ENCODE data around the gene HSD17B8.

Gene HSD17B8

DNA sequence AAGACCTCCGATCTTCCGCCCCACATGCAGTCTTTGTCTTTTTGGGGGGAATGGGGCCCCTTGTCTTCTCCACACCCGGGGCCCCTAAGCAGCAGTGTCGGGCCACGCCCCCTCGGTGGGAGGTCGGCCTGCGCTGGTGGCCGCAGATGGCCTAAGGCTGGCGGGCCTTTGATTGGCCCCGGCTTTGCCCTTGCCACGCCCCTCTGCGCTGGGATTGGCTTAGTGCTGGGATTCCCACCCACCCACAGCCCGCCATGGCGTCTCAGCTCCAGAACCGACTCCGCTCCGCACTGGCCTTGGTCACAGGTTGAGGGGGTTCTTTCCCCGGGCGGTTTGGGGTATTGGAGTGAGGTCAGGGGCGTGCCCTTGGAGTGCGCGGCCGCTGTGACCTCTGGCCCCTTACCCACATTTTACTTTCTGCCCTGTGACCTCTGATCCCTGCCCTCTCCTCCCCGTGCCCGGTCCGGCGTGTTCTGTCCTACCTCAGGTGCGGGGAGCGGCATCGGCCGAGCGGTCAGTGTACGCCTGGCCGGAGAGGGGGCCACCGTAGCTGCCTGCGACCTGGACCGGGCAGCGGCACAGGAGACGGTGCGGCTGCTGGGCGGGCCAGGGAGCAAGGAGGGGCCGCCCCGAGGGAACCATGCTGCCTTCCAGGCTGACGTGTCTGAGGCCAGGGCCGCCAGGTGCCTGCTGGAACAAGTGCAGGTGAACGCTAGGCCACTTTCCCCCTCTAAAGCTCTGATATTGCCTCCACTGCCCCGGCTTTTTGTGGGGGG, at the start of gene HSD17B8:
Gene HSD17B8, plus strand, starts transcription at position 241 of the 776 bp plus-strand sequence. Its CDS starts 14 bp downstream, at position 255.
- peak; percentile 59 to 62 for ATAC-seq

DNA sequence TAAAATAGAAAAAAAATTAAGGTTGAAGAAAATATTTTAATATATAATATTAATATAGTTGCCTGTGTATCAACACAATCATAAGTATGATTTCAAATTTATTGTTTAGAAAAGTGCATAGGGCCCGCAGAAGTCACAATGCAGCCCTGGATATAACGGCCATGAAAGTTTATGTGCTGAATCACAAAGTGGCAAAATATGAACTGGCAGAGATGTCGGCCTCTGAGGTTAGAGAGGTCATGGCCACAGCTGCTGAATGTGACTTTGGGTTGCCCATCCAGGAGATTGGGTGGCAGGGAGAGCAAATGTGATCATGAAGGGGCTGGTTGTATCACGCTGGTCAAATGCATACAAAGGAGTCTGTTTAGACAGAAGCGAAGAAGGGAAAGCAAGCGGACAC, 47.9 kb upstream of the HSD17B8 start:
- no peak for ATAC-seq

DNA sequence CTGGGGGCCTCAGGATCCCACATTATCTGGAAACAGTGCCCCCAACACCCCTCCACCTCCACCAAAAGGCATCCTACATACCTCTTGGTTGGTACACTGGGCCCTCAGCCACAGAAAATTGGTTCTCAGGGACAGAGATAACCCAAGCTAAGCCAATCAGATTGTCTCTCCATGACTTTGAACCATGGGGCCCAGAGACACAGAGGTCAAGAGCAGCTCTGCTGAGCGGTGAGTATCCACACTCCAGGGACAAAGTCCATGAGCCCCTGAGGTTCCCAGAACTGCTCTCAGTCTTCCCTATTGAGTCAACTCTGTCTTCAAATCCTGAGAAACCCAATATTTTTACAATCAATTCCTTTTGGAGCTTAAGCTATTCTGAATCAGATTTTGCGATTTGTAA, 47.5 kb upstream of the HSD17B8 start:
- no peak for ATAC-seq

DNA sequence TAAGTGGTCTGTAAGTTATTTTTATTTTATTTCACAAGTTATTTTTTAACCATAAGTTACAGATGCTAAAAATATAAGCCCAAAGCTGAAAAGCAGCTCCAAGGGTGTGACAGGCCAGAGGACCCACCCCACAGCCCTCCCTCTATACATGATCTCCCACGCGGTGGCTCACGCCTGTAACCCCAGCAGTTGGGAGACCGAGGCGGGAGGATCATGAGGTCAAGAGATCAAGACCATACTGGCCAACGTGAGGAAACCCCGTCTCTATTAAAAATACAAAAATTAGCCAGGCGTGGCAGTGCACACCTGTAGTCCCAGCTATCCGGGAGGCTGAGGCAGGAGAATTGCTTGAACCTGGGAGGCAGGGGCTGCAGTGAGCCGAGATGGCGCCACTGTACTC, 44.4 kb upstream of the HSD17B8 start:
- ATAC-seq = no peak

DNA sequence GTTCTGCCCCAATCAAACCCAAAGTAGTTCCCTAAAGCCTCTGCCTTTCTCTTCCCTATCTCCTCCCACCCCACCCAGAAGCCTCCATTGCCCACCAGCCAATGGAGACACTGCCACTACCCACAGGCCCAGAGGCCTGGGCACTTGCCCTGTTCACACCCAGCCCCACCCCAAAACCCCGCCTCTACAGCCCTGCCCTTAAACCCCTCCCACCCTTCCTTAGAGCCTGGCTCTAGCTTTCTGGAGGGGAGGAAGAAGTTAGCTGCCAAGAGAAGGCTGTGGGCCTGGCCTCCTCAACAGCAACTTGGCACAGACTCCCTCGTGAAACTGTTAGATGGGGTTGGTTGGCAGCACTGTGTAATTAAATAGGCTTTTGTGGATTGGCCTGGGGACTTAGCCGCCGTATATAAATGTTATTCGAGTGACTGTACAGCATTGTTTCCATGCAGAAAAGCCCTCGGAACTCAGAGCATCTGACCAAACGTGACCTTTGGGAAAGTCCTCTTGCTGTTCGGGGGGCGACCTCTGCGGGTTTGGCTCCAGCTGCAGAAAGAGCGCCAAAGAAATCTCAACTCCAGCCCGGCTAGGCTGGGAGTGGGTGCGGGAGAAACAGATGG, 43.6 kb upstream of the HSD17B8 start:
- ATAC-seq = no peak

DNA sequence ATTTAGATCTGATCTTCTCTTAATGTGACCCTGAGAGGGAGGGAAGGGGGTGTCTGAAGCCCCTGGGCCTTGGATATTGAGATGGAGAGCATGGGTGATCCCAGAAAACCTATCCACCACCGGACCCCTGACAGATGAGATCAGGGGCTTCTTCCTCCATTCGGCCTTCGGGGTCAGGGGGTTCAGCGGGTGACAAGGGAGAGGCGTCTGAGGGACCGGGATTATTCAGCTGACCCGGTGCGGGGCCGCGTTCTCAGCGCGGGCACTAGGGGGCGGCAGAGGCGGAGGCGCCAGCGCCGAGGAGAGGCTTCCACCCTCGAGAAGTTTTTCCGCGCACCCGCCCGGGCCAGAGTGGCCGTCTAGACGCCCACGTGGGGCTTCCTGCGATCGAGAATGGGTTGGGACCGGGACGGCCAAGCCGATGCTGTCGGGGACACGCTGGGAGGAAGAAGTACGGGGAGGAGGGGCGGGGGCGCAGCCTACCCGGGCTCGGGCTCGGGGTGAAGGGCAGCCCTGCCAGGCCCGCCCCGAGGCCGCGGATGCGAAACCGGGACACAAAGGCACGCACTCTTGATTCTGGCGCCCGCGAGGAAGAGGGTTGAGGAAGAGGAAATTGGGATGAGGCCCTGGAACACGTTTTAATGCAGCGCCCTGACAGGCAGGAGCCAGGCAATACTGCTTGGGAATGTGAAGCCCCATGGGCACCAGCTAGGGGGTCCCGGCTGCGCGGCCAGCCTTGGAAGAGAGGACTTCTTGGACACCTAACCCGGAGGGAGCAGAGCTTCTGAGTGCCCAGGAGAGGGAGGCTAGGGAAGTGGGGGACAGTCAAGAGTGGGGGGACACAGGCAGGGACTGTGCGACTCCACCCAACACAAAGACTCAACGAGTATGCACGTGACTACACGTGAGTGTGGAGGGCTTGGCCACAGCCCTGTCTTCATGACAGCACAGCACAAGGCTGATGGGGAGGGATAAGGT, 42.8 kb upstream of the HSD17B8 start:
- peak; percentile 92 to 95 for ATAC-seq

DNA sequence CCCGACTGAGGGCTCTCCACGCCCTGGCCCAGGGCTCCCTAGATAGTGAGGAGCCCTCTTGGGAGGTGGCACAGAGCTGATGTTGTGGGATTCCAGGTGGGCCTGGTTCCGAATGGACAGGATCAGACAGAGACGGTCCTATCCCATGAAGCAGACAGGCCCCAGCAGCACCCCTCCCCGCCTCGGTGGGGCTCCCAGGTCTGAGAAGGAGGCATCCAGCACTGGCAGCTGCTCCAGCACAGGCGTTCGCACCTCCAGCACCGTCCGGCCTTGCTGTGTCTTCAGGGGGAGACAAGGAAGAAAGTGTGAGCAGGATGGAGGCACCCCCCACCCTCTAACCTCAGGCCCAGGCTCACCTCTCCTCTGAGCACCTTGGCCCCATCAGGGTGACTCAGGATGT, 40.9 kb upstream of the HSD17B8 start:
- no peak for ATAC-seq

DNA sequence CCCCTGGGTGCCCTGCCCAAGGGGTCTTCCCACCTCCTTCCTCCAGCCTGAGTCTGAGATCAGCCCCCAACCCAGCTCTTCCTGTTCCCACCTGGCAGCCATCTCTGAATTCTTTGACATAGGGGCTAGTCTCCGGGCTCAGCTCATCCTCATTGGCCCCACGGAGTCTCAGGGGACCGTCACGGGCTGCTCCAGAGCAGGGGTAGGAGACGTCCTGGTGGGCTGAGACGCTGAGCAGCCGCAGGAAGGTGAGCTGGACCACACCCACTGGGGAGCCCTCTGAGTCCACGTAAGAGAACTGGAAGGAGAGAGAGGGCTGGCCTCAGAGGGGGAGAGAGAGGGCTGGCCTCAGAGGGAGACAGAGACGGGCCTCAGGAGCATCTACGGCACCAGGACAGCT, 40.3 kb upstream of the HSD17B8 start:
- ATAC-seq = no peak

DNA sequence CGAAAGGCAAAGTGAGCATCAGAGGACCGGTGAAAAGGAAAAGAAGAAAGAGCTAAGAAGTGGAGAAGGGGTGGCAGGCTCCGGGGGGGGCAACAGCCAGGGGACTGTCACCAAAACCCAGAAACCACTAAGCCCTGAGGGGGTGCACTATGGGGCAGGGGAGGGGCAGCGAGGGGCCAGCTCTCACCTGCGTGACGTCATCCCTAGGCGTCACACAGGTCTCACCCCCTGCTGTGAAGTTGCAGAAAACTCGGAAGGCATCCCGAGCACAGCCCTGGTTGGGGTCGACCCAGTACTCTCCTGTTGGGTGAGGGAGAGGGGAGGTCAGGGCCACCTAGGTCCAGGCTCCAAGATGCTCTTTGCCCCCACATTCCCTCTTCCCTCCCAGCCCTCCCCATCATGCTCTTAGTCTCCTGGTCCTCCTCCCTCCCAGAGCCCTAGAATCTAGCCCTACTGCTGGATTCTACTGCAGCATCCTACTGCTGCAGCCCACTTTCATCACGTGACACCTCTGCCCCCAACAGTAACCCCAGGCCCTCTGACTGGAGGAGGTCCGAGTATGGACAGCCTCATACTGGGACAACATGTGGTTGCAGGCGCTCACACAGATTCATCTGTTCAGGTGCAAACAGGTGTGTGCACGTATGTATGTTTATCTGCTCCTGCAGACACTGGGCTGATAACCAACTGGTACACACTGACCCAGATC, 39.6 kb upstream of the HSD17B8 start:
- ATAC-seq = no peak

DNA sequence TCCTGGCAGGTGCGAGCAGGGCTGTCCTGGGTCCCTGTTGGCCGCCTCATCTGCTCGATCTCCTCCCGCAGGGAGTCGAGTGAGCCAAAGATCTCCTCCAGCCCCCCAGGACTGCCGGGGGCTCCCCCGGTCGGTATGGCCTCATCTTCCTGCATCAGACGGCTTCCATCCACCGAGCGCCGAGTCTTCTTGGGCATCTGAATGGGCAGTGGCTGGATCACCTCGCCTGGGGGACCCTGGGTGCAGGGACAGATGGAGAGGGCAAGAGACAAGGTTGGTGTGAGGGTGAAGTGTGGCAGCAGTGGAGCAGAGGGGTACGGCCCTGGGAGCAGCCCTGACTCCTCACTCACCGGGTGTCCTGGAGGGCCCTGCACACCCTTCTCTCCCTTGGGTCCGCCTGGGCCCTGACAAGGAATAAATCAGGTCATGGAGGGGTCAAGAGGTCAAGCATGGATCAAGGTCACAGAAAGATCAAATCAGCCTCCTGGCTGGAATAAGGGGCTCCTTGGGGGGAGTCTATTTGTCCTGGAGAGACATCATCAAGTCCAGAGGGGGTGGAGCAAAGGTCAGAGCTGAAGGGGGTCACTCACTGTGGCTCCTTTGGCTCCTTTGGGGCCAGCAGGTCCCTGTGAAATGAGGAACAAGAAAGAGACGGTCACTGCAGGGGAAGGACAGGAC, 38.7 kb upstream of the HSD17B8 start:
- no peak for ATAC-seq

DNA sequence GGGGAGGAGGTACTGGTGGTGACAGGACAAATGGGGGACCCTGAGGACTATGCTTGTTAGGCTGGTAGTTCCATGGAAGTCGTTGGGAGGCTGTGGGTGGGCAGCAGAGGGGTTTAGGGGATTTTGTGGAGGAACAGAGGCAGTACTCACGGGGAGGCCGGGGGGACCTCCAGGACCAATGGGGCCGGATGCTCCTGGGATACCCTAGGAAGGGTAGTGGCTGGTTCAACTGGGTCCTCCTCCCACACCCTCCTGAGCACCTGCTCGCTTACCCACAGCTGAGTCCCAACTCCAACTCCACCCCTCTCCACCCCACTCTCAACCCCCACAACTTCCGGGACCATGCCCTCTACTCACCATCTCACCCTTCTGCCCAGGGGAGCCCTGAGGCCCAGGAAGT, 38.1 kb upstream of the HSD17B8 start:
- ATAC-seq = no peak

DNA sequence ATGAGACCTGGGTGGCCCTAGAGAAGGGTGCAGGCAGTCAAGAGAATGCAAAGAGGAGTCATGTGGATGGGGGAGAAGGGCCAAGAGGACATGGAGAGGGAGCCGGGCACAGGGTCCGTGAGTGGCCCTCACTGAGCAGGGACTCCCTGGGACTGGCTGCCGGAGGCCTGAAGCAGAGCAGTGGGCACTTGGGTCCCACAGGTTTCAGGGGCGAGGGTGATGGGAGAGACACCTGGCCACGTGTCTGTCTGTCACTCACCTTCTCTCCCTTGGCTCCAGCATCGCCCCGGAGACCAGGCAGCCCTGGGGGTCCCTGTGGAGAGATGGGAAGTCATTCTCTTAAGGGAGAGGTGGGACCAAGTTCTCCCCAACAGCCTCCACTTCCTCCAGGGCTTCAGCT, 37.6 kb upstream of the HSD17B8 start:
- ATAC-seq = no peak

DNA sequence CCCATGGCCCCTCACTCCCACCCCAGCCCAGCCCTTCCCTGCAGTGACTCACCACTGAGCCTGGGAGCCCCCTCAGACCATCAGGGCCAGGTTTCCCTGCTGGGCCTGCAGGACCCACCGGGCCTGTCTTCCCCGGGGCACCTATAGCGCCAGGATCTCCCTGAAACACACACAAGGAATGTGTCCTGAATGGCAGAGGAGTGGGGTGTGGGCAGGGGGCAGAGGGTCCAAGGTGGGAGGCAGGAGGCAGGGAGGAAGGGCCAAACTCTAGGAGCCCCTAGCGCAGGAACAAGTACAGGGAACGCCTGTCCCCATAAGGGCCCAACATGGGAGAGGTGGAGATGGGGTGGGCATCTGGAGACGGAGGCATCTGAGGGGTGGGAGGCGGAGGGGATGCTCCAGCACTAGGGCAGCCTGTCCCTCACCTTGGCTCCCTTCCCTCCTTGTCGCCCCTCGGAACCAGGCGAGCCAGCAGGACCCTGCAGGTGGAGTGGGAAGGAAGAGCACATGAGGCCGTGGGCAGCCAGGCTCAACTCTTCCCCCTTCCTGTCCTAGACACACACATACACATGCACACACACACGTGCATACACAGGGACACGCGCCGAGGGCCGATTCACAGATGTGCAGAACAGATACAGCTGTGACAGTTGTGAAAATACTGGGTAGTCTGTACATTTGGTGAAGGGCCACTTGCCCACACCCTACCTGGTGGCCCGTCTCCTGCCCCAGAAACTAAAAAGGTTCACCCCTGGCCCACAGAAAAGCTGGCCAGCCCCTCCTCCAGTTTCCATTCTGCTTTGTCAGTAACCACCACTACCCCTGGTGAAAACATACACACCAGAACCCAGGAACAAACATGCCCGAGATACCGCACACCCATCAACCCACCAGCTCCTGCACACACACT, 36.8 kb upstream of the HSD17B8 start:
- no peak for ATAC-seq

DNA sequence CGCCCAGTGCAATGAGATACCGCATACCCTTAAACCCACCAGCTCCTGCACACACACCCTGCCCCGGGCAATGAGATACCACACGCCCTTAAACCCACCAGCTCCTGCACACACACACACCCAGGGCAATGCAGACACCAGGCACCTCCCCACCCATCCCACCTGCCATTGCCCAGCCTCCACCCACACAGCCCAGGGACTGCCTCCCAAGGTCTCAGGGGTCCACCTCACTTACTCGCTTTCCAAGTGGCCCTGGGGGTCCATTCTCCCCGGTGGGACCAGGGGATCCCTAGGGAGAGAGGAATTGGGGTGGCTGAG, 36.2 kb upstream of the HSD17B8 start:
- no peak for ATAC-seq

DNA sequence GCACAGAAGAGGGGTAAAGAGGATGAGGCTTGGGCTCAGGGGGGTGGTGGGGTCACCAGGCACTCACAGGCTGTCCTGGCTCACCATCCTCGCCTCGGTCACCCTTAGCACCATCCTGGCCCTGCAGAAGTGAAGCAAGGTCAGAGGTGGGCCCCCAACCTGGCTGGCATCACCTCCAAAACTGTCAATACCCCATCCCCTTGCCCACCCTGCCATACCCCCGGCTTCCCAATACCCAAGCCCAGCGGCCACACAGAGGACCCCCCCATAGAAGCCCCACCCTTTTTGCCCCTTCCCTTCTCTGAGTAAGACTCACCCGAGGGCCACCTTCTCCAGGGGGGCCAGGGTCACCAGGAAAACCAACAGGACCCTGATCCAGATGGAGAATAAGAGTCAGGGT, 35.8 kb upstream of the HSD17B8 start:
- no peak for ATAC-seq

DNA sequence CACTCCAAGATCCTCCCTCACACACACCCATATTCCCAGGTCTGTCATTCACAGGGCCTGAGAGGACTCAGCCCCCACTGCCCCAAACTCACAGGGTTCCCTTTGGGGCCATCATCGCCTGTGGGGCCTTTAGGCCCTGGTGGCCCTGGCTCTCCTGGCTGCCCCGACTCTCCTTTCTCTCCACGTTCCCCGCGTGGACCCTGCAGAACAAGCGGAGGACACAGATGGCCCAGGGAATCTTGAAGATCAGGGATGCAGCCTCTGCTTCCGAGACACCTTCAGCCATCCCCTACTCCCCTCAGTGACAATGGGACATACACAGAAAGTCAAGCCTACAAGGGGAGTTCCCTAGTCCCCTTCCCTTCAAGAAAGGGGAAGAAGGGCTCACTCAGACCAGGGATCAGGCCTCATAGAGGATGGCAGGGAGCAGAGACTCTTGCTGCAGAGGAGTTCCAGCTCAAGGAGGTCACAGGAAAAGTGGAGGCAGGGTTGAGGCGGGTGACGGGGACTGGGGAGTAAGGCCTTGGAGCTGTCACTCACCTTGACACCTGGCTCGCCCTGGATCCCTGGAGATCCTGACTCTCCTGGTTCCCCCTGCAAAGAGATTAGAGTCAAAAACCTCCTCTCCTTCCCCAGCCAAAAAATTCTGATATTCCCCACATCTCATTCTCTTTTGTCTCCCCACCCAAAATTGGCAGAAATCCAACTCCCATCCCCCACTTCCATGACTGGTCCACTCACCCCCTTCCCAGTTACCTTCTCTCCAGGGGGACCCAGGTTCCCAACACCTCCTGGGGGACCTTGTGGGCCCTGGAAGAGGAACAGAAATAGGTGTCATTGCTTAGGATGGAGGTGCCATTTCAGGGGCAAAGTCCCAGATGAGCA, 34.9 kb upstream of the HSD17B8 start:
- ATAC-seq = no peak

DNA sequence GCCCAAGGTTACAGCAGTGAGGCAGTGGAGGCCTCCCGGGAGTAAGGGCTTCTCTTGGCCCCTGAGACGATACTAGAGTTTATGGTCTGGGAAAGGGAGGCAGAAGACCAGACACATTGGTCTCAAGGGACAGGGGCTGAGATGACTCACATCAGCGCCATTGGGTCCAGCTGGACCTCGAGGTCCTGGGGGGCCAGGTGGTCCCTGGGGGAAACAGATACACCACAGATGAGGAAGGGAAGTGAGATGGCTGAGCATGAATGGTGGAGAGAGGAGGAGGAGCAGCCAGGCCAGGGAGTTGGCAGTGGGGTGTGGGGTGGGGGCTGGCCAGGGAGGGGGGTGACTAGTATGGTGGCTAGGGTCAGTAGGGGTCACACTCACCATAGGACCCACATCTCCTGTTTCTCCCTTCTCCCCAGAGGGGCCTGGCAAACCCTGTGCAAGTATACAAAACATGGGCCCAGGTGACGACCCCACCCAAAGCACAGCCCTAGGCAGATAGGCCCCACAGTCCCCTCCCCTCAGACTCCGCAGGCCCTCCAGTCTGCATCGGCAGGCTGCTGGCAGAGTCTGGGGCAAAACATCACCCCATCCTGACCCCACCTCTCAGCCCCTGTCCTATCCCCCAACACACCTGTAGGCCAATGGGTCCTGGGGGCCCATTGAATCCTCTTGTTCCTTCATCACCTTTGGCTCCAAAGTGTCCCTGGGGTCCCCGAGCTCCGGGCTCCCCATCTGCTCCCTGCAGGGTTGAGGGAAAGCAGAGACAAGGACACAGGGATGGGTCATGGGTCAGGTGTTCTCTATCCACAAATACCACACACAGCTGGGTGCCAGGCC, 34.1 kb upstream of the HSD17B8 start:
- no peak for ATAC-seq

DNA sequence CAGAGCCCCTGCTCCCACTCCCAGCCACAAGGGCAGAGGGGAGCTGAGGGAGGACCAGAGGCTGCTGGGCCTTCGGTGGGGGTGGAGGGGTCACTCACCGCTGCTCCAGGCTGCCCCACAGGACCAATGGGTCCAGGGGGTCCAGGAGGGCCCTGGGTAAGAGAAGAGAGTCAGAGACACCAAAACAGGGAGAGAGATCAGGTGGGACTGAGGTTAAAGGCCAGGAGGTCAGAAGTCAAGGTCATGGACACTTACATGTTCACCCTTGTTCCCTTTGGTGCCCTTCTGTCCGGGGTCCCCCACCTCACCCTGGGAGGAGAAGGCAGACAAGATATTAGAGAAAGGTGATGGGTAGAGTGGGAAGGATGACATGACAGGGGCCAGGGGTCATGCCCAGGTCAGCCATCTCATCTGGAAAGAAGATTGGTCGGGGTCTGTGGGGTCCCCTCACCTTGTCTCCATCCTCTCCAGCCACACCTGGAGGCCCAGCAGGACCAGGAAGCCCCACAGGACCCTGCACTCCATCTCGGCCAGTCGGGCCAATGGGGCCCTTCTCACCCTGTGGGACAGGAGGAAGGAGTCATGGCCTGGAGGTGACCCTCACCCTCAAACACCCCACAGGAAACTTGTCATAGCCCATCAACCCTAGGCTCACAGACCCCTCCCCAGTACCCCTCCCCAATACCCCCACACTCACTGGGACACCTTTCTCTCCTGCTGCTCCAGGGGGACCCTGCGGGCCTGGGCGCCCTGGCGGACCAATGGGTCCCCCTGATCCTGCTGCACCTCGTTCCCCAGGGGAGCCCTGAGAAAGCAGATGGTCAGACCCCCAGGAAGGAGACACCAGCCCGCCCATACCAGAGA, 33.2 kb upstream of the HSD17B8 start:
- ATAC-seq = no peak

Data from activated CD4-positive, CD25-positive, alpha-beta regulatory T cell treated with anti-CD3 and anti-CD28 coated beads, Interleukin-2, amount 50 U/mL, for 24 hours (primary cell).